ENCODE measurements around the gene KIF3A.

- TF ChIP-seq CTCF (IDR thresholded peaks at IDR 0.05), result no peak
- TF ChIP-seq POLR2A (IDR thresholded peaks at IDR 0.05), result no peak
- TF ChIP-seq POLR2AphosphoS5 (IDR thresholded peaks at IDR 0.05), result no peak
Observed at GRCh38 chr5:132756542-132756941, 19.2 kb upstream of the KIF3A start.

Measured in prostate gland (tissue), 2 donors.